Neuronal stem cell (in vitro differentiated cells): Measurements from ENCODE around the gene PHLDB3.

Experiments used
- DNase-seq: peaks from one replicate; pipeline ENCODE4 v3.0.0-alpha.2; 2013; ENCODE audit warnings: low spot score
- H2AFZ ChIP-seq: one replicate; pipeline ENCODE4 v1.6.1; 2013; ENCODE audit warnings: mild to moderate bottlenecking, low read length, inconsistent platforms
- H2AK5ac ChIP-seq: 2 replicates; pipeline ENCODE4 v1.6.1; 2013; ENCODE audit warnings: low read depth, mild to moderate bottlenecking, inconsistent platforms, low read length, moderate library complexity, mixed read lengths
- H2BK120ac ChIP-seq: 2 replicates; pipeline ENCODE4 v1.6.1; 2013; ENCODE audit warnings: low read depth, mild to moderate bottlenecking, inconsistent platforms, low read length, moderate library complexity, mixed read lengths
- H2BK12ac ChIP-seq: one replicate; pipeline ENCODE4 v1.6.1; 2013; ENCODE audit warnings: low read length, inconsistent platforms
- H2BK15ac ChIP-seq: 2 replicates; pipeline ENCODE4 v1.6.1; 2013; ENCODE audit warnings: mild to moderate bottlenecking, low read length, inconsistent platforms, mixed read lengths
- H2BK5ac ChIP-seq: one replicate; pipeline ENCODE4 v1.6.1; 2013; ENCODE audit warnings: inconsistent platforms, mild to moderate bottlenecking, low read length, moderate library complexity
- H3K14ac ChIP-seq: one replicate; pipeline ENCODE4 v1.6.1; 2013; ENCODE audit warnings: low read length, inconsistent platforms
- H3K18ac ChIP-seq: 2 replicates; pipeline ENCODE4 v1.6.1; 2013; ENCODE audit warnings: low read length, inconsistent platforms
- H3K23ac ChIP-seq: 2 replicates; pipeline ENCODE4 v1.6.1; 2013; ENCODE audit warnings: low read depth, mild to moderate bottlenecking, mixed read lengths, low read length, inconsistent platforms; ENCODE audit not compliant: poor library complexity
- H3K27ac ChIP-seq: replicated peaks from 3 replicates; pipeline ENCODE4 v1.5.1; 2013; ENCODE audit warnings: low read length, inconsistent platforms
- H3K27me3 ChIP-seq, 3 experiments: 2 replicates each; pipeline ENCODE4 v1.6.1; 2013; ENCODE audit warnings: low read length in 3 of 3, mild to moderate bottlenecking in 2 of 3, inconsistent platforms in 1 of 3, low read depth in 1 of 3, mixed read lengths in 1 of 3, moderate library complexity in 1 of 3; ENCODE audit not compliant: control insufficient read depth in 3 of 3, insufficient read depth in 3 of 3
- H3K36me3 ChIP-seq, 2 donors: replicated peaks in 1 of 2; 2 replicates each; pipeline ENCODE4 v1.6.1; 2013; ENCODE audit warnings: low read length in 2 of 2; ENCODE audit not compliant: control insufficient read depth in 2 of 2, insufficient read depth in 2 of 2
- H3K4ac ChIP-seq: 2 replicates; pipeline ENCODE4 v1.6.1; 2013; ENCODE audit warnings: inconsistent platforms, mild to moderate bottlenecking, low read length, moderate library complexity
- H3K4me1 ChIP-seq, 2 donors: 1 replicate in 1 of 2; 2 replicates in 1 of 2; pipeline ENCODE4 v1.6.1; 2013; ENCODE audit warnings: low read length in 2 of 2, low read depth in 1 of 2; ENCODE audit not compliant: control insufficient read depth in 2 of 2, insufficient read depth in 1 of 2
- H3K4me2 ChIP-seq: one replicate; pipeline ENCODE4 v1.6.1; 2013; ENCODE audit warnings: mild to moderate bottlenecking, low read length, inconsistent platforms; ENCODE audit not compliant: insufficient read depth, poor library complexity, severe bottlenecking
- H3K4me3 ChIP-seq, 2 donors: 2 replicates each; pipeline ENCODE4 v1.5.1; 2013; ENCODE audit warnings: low read length in 2 of 2, mild to moderate bottlenecking in 2 of 2, inconsistent platforms in 1 of 2, moderate library complexity in 1 of 2
- H3K79me1 ChIP-seq: one replicate; pipeline ENCODE4 v1.6.1; 2013; ENCODE audit warnings: low read depth, mild to moderate bottlenecking, inconsistent platforms, low read length, moderate library complexity
- H3K9ac ChIP-seq: one replicate; pipeline ENCODE4 v1.6.1; 2013; ENCODE audit warnings: mild to moderate bottlenecking, low read depth, low read length, inconsistent platforms; ENCODE audit not compliant: poor library complexity
- H3K9me3 ChIP-seq, 2 donors: replicated peaks in 1 of 2; 2 replicates each; pipeline versions ENCODE3 to v1.6.1; 2013; ENCODE audit warnings: low read length in 2 of 2, mild to moderate bottlenecking in 2 of 2, inconsistent platforms in 1 of 2, low read depth in 1 of 2, mixed read lengths in 1 of 2, moderate library complexity in 1 of 2; ENCODE audit not compliant: control insufficient read depth in 2 of 2, insufficient read depth in 1 of 2
- H4K8ac ChIP-seq: one replicate; pipeline ENCODE4 v1.6.1; 2013; ENCODE audit warnings: low read depth, mild to moderate bottlenecking, inconsistent platforms, low read length, moderate library complexity
- H4K91ac ChIP-seq: one replicate; pipeline ENCODE4 v1.6.1; 2013; ENCODE audit warnings: low read length, low read depth, mild to moderate bottlenecking, inconsistent platforms; ENCODE audit not compliant: poor library complexity
- WGBS, 2 donors: extraction: QIAGEN DNeasy Blood & Tissue Kit; methylation state at CpG; one replicate each; pipeline ENCODE4 v1.1.7; 2013; ENCODE audit warnings: missing lambda C conversion rate in 2 of 2, mixed read lengths in 1 of 2; ENCODE audit not compliant: insufficient read length in 2 of 2, insufficient replicate concordance in 1 of 2; ENCODE audit errors: extremely low coverage in 2 of 2; 5-methylcytosine and 5-hydroxymethylcytosine counted together

PHLDB3 gene

DNA sequence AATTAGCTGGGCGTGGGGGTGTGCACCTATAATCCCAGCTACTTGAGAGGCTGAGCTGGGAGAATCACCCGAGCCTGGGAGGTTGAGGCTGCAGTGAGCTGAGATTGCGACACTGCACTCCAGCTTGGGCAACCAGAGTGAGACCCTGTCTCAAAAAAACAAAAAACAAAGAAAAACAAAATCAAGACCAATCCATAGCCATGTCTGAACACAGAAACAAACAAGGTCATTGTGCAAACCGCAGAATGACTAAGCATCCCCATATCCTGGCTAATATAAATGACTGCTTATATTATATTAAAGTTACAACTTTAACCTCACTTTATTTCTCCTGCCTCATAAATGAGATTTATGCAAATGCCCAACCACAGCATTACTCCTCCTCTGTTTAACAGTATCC is 36.8 kb downstream of the PHLDB3 start:
- no peak overlapping the region for H2BK15ac ChIP-seq
- H3K4me1 ChIP-seq: peaks cover 4 to 13% of the 10 kb centered on the region in 2 donors
- H3K4me3 ChIP-seq: no peak overlapping the region
- H3K4me2 ChIP-seq: no peak overlapping the region
- no peak for DNase-seq
- H2BK120ac ChIP-seq: no peak overlapping the region
- no peak overlapping the region for H3K18ac ChIP-seq
- H3K9me3 ChIP-seq: peaks cover 0 to 2% of the 10 kb centered on the region in 2 donors
- no CpG with 5 or more reads among the region's 4 CpGs for WGBS, 2 donors
- no peak overlapping the region for H3K23ac ChIP-seq
- H4K8ac ChIP-seq: no peak overlapping the region
- no peak overlapping the region for H2AK5ac ChIP-seq
- H3K27ac ChIP-seq: no peak overlapping the region
- no peak overlapping the region for H3K14ac ChIP-seq
- H3K9ac ChIP-seq: no peak overlapping the region
- no peak overlapping the region for H2AFZ ChIP-seq
- H3K79me1 ChIP-seq: no peaks in the 10 kb centered on the region
- no peak overlapping the region for H4K91ac ChIP-seq
- no peak overlapping the region for H2BK12ac ChIP-seq
- H3K4ac ChIP-seq: no peak overlapping the region
- no peak overlapping the region for H2BK5ac ChIP-seq
- H3K27me3 ChIP-seq: peaks cover 6 to 25% (median 21%) of the 10 kb centered on the region in 3 experiments
- no peaks in the 10 kb centered on the region for H3K36me3 ChIP-seq

DNA sequence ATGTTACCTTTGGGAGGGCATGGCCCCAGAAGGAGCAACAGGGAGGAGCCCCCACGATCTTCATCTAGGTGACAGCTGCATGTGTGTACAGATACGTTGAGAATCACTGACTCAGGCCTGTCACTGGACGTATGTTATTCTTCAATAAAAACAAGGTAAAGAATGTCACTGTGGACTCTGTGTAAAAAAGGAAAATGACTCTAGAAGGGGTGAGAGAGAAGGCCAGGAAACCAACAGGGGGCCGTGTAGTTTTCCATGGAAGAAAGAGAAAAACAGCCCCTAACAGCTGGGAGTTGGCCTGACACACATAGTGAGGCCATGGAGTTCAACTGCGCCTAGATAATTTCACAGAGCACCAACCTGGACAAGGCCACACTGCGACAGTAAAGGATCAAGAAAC is 37.3 kb downstream of the PHLDB3 start:
- Histone ChIP-seq H3K36me3 (no peaks in the 10 kb centered on the region), H3K27ac (no peak overlapping the region), H3K4me3 (no peak overlapping the region), H3K27me3 (peaks cover 6 to 29% (median 25%) of the 10 kb centered on the region in 3 experiments), H2AFZ (no peak overlapping the region), H3K18ac (no peak overlapping the region), H3K23ac (no peak overlapping the region), H2BK15ac (no peak overlapping the region), H2BK5ac (no peak overlapping the region), H3K4me1 (peaks cover 4 to 13% of the 10 kb centered on the region in 2 donors), H3K9ac (no peak overlapping the region), H3K79me1 (no peaks in the 10 kb centered on the region), H2BK12ac (no peak overlapping the region), H3K4ac (no peak overlapping the region), H3K9me3 (peaks cover 0 to 2% of the 10 kb centered on the region in 2 donors), H4K8ac (no peak overlapping the region), H2BK120ac (no peak overlapping the region), H4K91ac (no peak overlapping the region), H3K14ac (no peak overlapping the region), H3K4me2 (no peak overlapping the region), H2AK5ac (no peak overlapping the region)
- DNase-seq: no peak
- WGBS, 2 donors: no CpG with 5 or more reads among the region's 6 CpGs

DNA sequence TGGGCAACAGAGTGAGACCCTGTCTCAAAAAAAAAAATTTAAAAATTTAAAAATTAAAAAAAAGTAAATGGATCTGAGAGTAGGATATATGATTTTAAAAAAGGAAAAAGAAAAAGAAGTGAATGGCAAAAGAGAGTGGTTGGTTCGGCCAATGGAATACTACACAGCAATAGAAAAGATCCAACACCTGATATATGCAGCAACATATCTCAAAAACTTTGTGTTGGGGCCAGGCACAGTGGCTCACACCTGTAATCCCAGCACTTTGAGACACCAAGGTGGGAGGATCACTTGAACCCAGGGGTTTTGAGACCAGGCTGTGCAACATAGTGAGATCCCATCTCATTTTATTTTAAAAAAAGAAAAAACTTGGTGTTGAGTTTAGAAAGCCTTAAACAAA is 37.8 kb downstream of the PHLDB3 start:
- H3K9ac ChIP-seq: no peak overlapping the region
- peaks cover 4 to 13% of the 10 kb centered on the region in 2 donors for H3K4me1 ChIP-seq
- H3K36me3 ChIP-seq: no peaks in the 10 kb centered on the region
- H3K79me1 ChIP-seq: no peaks in the 10 kb centered on the region
- no peak overlapping the region for H3K18ac ChIP-seq
- peaks cover 0 to 2% of the 10 kb centered on the region in 2 donors for H3K9me3 ChIP-seq
- no peak overlapping the region for H2BK120ac ChIP-seq
- no peak overlapping the region for H2BK12ac ChIP-seq
- no peak overlapping the region for H3K23ac ChIP-seq
- no peak overlapping the region for H2AK5ac ChIP-seq
- H3K27ac ChIP-seq: no peak overlapping the region
- no peak overlapping the region for H3K14ac ChIP-seq
- no peak overlapping the region for H2BK15ac ChIP-seq
- H4K8ac ChIP-seq: no peak overlapping the region
- peaks cover 6 to 33% (median 27%) of the 10 kb centered on the region in 3 experiments for H3K27me3 ChIP-seq
- H2AFZ ChIP-seq: no peak overlapping the region
- H3K4me2 ChIP-seq: no peak overlapping the region
- no peak overlapping the region for H3K4ac ChIP-seq
- H3K4me3 ChIP-seq: no peak overlapping the region
- H4K91ac ChIP-seq: no peak overlapping the region
- DNase-seq: no peak
- no peak overlapping the region for H2BK5ac ChIP-seq
- no CpG with 5 or more reads among the region's 1 CpG for WGBS, 2 donors

DNA sequence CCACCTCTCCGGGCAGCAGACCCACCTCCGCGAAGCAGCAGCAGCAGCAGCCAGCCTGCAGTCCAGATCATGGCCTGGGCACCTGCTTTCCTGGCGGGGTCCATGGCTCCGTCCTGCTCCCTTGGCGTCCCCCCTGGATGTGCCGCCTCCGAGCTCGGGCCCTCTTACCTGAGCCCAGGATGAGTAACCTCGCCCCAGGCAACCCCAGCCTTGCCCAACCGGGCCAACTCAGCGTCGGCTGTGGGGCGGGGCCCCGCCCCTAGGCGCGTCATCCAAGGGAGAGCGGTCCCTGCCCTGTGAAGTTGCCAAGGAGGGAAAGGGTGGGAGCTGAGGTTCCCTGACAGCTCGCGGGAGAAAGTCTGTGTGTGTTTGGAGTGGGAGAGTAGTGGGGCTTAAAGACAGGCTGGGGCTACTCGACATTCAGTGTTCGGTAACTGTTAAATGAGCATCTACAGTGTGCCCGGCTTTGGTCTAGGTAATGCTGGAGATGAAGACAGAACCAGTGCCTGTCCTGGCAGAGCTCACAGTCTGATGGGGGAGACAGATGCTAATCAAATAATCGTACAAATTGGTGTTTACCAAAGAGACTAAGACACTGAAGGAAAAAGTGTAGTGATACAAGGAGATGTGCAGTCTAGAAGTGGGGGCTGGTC is 39.0 kb downstream of the PHLDB3 start, which contains the start of gene LYPD3:
TSS of gene LYPD3 (minus strand) at position 141 of the 653 bp plus-strand sequence. CDS start at position 104, 37 bp downstream.
- Histone ChIP-seq H2AK5ac (peak within 1 kb of the TSS; percentile 13), H2BK12ac (no peak within 1 kb of the TSS), H3K4me2 (peak within 1 kb of the TSS; percentile 76), H3K4me3 (peak within 1 kb of the TSS; percentile 74 to 88), H3K79me1 (no peaks in the 10 kb centered on the region), H4K8ac (no peak within 1 kb of the TSS), H4K91ac (peak within 1 kb of the TSS; percentile 50), H2BK120ac (no peak within 1 kb of the TSS), H3K23ac (no peak within 1 kb of the TSS), H2AFZ (peak within 1 kb of the TSS; percentile 98), H3K14ac (no peak within 1 kb of the TSS), H3K27me3 (peaks cover 6 to 43% (median 28%) of the 10 kb centered on the region in 3 experiments), H2BK5ac (peak within 1 kb of the TSS; percentile 55), H3K9me3 (peaks cover 0 to 2% of the 10 kb centered on the region in 2 donors), H2BK15ac (peak within 1 kb of the TSS; percentile 52), H3K18ac (peak within 1 kb of the TSS; percentile 6), H3K9ac (no peak within 1 kb of the TSS), H3K4me1 (peaks cover 4 to 13% of the 10 kb centered on the region in 2 donors), H3K36me3 (no peaks in the 10 kb centered on the region), H3K27ac (no peak within 1 kb of the TSS), H3K4ac (no peak within 1 kb of the TSS)
- DNase-seq: no peak
- no CpG with 5 or more reads among the region's 24 CpGs for WGBS, 2 donors
